ENCODE data around the gene ZNF846.

The ZNF846 gene

DNA sequence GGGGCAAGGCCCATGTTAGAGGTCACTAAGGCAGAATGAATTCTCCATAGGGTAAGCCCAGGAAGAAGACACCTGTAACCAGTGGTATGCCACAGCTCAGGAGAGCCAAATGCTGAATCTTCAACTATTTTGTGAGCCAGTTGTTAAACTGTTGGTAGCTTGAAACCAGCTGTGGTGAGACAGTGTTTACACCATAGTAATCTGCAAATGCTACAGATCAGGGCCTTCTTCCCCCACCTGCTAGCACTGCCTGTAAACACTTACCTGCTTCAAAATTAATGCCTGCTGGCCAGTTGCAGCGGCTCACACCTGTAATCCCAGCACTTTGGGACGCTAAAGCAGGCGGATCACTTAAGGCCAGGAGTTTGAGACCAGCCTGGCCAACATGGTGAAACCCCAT lies 38.3 kb upstream of the ZNF846 start:
- DNase-seq (ENCODE audit: extremely low spot score), result no peak
- no peak for TF ChIP-seq SUZ12 (IDR thresholded peaks at IDR 0.05)
- no peak for TF ChIP-seq FOXK2 (IDR thresholded peaks at IDR 0.05)
- no peak for TF ChIP-seq TARDBP (IDR thresholded peaks at IDR 0.05)
- no peak for TF ChIP-seq HDGF (IDR thresholded peaks at IDR 0.05; ENCODE audit: borderline replicate concordance)
- no peak for TF ChIP-seq SP1 (IDR thresholded peaks at IDR 0.05)
- no peak for TF ChIP-seq BHLHE40 (IDR thresholded peaks at IDR 0.05; ENCODE audit: borderline replicate concordance)
- TF ChIP-seq ELF4 (IDR thresholded peaks at IDR 0.05), result no peak
- no peak for TF ChIP-seq PKNOX1 (IDR thresholded peaks at IDR 0.05)
- no peak for TF ChIP-seq L3MBTL2 (conservative IDR thresholded peaks at IDR 0.05)
- no peak for TF ChIP-seq ZNF384 (IDR thresholded peaks at IDR 0.05)
- TF ChIP-seq FOXM1 (IDR thresholded peaks at IDR 0.05; ENCODE audit: borderline replicate concordance), result no peak
- no peak for TF ChIP-seq CTBP1 (IDR thresholded peaks at IDR 0.05; ENCODE audit: borderline replicate concordance)
- no peak for TF ChIP-seq NFRKB (IDR thresholded peaks at IDR 0.05)
- TF ChIP-seq FOXA1 (IDR thresholded peaks at IDR 0.05), result no peak
- TF ChIP-seq LEF1 (IDR thresholded peaks at IDR 0.05; ENCODE audit: borderline replicate concordance), result no peak
- TF ChIP-seq ARNT (IDR thresholded peaks at IDR 0.05), result no peak
- ChIA-PET CTCF (interaction anchor here (0.6 to 0.7 kb wide), 2 partner anchors 193 to 1073 kb away, joined by 4 read pairs; no protein-coding TSS in a partner anchor), POLR2A (interaction anchor here (1.0 kb wide), 1 partner anchor 12 kb away, joined by 4 read pairs; the partner anchor contains the start of gene FBXL12)

GRCh38 chr19:9801976-9802375 lies 33.4 kb upstream of the ZNF846 start:
- ChIA-PET CTCF (no interaction called here), POLR2A (no interaction called here)
- no peak for DNase-seq (ENCODE audit: extremely low spot score)
- no peak for TF ChIP-seq PKNOX1 (IDR thresholded peaks at IDR 0.05)

- POLR2A ChIA-PET, result interaction anchor here (1.2 kb wide), 1 partner anchor 20 kb away, joined by 6 read pairs; the partner anchor contains the start of gene FBXL12
- CTCF ChIA-PET, result no interaction called here
- TF ChIP-seq PKNOX1 (IDR thresholded peaks at IDR 0.05) (no peak), HDGF (IDR thresholded peaks at IDR 0.05; ENCODE audit: borderline replicate concordance) (no peak), CTBP1 (IDR thresholded peaks at IDR 0.05; ENCODE audit: borderline replicate concordance) (no peak)
- DNase-seq (ENCODE audit: extremely low spot score), result no peak
Measured at GRCh38 chr19:9799162-9799561, 30.6 kb upstream of the ZNF846 start.

GRCh38 chr19:9797871-9798270 lies 29.3 kb upstream of the ZNF846 start:
- POLR2A ChIA-PET, result interaction anchor here (0.9 kb wide), 1 partner anchor 30 kb away, joined by 4 read pairs; the partner anchor contains the start of gene UBL5
- TF ChIP-seq FOXK2 (IDR thresholded peaks at IDR 0.05) (no peak), LEF1 (IDR thresholded peaks at IDR 0.05; ENCODE audit: borderline replicate concordance) (no peak), TARDBP (IDR thresholded peaks at IDR 0.05) (no peak), PKNOX1 (IDR thresholded peaks at IDR 0.05) (no peak), HDGF (IDR thresholded peaks at IDR 0.05; ENCODE audit: borderline replicate concordance) (no peak)
- CTCF ChIA-PET, result no interaction called here

GRCh38 chr19:9796113-9796773 lies 27.7 kb upstream of the ZNF846 start:
- POLR2A ChIA-PET, result no interaction called here
- peak; percentile 65 for DNase-seq (ENCODE audit: extremely low spot score)
- TF ChIP-seq SUZ12 (IDR thresholded peaks at IDR 0.05) (no peak), PKNOX1 (IDR thresholded peaks at IDR 0.05) (peak; percentile 74)
- CTCF ChIA-PET, result interaction anchor here (0.7 to 1.0 kb wide), 2 partner anchors 136 to 169 kb away, joined by 3 read pairs; no protein-coding TSS in a partner anchor

More at GRCh38 chr19:9797871-9798270, 29.3 kb upstream of the ZNF846 start:
- no peak for DNase-seq (ENCODE audit: extremely low spot score)

DNA sequence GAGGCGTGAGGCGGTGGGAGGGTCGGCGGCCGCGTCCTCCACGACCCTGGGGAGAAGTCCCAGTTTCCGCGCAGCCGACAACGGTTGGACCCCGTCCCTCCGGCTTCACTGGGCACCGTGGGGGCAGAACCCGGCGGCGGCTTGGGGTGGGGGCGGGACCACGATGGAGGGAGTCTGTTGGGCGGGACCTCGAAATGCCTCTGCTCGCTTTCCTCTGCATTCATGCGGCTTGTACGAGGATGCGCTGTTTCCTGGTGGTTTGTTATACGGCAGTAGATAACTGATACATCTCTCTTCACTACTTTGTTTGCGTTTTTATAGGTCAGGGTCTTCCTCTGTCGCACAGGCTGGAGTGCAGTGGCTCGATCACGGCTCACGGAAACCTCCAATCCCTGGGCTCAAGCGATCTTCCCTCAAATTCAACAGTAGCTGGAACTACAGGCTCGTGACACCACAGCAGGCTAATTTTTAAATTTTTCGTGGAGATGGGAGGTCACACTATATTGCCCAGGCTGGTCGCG lies 24.6 kb upstream of the ZNF846 start:
- no peak for DNase-seq (ENCODE audit: extremely low spot score)
- TF ChIP-seq L3MBTL2 (conservative IDR thresholded peaks at IDR 0.05) (no peak), ELF4 (IDR thresholded peaks at IDR 0.05) (no peak), FOXA1 (IDR thresholded peaks at IDR 0.05) (no peak), SUZ12 (IDR thresholded peaks at IDR 0.05) (no peak), FOXM1 (IDR thresholded peaks at IDR 0.05; ENCODE audit: borderline replicate concordance) (no peak), HDGF (IDR thresholded peaks at IDR 0.05; ENCODE audit: borderline replicate concordance) (no peak), NFRKB (IDR thresholded peaks at IDR 0.05) (no peak), ZNF384 (IDR thresholded peaks at IDR 0.05) (no peak), LEF1 (IDR thresholded peaks at IDR 0.05; ENCODE audit: borderline replicate concordance) (no peak), CTBP1 (IDR thresholded peaks at IDR 0.05; ENCODE audit: borderline replicate concordance) (no peak), BHLHE40 (IDR thresholded peaks at IDR 0.05; ENCODE audit: borderline replicate concordance) (no peak), FOXK2 (IDR thresholded peaks at IDR 0.05) (no peak), SP1 (IDR thresholded peaks at IDR 0.05) (no peak), TARDBP (IDR thresholded peaks at IDR 0.05) (no peak), PKNOX1 (IDR thresholded peaks at IDR 0.05) (no peak)
- POLR2A ChIA-PET, result interaction anchor here (1.1 to 1.3 kb wide), 3 partner anchors 25 to 209 kb away, joined by 4 read pairs; partner anchors contain the start of genes UBL5, ZNF121 and ZNF846
- CTCF ChIA-PET, result interaction anchor here (0.7 kb wide), 1 partner anchor 358 kb away, joined by 3 read pairs; the partner anchor contains the start of gene ZNF266
